HG03045 (cell line): ENCODE measurements around the gene SETBP1.

Experiments used
- ATAC-seq: cut with Tn5 transposase; IDR thresholded peaks from one replicate; pipeline ENCODE4 v1.9.1; 2021; ENCODE audit warnings: mild to moderate bottlenecking, moderate library complexity; ENCODE audit not compliant: unreplicated experiment

The SETBP1 gene

DNA sequence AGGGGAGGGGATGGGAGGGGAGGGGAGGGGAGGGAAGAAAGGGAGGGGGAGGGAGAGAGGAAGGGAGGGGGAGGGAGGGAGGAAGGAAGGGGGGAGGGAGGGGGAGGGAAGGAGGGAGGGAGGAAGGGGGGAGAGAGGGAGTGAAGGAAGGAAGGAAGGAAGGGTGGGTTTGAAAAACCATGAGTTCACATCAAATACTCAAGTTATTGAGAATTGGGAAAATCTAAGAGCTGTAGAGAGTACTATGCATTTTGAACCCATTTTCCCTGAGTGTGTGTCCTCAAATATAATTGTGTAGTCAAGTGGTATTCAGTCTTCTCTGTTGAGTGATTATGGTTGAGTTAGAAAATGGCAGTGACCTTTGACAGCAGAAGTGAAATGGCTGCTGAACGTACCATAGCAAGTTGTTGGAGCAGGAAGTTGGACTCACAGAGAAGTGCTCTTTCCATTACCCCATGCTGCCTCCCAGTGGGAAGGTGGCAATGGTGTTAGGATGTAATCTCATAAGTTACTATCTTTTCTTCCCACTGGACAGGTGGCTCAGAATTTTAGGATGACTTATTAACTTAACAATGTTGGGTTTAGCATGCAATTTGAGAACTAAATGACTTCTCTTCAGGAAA, 214.6 kb downstream of the SETBP1 start:
- ATAC-seq = no peak

GRCh38 chr18:44896846-44897245, 216.2 kb downstream of the SETBP1 start:
- ATAC-seq = no peak

GRCh38 chr18:44897411-44897810, 216.7 kb downstream of the SETBP1 start:
- no peak for ATAC-seq

DNA sequence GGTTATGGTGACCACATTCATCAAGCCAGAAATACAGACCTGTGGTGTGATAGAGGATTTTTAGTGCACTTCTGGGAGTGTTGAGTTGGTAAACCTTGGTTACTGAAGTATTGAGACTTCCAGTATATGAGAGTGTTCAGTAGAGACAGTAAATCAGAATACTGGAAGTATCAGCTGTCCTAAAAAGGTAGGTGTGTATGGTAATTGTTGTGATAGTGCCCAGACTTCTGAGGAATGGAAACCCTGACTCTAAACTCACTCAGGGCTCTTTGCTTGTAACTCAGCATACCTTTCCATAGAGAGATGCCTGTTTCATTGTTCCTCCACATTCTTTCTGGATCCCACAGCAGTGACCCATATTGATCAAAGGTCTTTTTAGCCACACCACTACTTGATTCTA, 217.1 kb downstream of the SETBP1 start:
- ATAC-seq = no peak

GRCh38 chr18:44898498-44898897, 217.8 kb downstream of the SETBP1 start:
- ATAC-seq = no peak

GRCh38 chr18:44899832-44900231, 219.1 kb downstream of the SETBP1 start:
- ATAC-seq = no peak

- ATAC-seq = no peak
Measured at GRCh38 chr18:44900627-44901026, 219.9 kb downstream of the SETBP1 start.

DNA sequence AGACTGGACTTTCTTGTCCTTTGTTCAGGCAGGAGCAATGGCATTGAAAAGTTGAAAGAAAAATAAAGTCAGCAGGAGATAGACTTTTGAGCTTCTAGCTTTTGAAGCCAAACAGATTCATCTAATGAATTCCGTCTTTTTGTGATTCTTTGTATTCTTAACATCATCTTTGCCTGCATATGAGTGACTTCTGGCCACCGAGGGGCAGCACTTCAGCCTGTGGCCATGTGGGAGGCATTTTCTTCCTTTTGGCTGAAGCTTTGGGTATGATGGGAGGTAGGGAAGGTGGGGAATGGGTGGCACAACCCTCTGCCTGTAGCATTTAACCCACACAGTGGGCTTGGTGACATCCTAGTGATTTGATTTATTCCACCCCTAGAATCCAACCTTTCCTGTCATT, 220.6 kb downstream of the SETBP1 start:
- no peak for ATAC-seq

DNA sequence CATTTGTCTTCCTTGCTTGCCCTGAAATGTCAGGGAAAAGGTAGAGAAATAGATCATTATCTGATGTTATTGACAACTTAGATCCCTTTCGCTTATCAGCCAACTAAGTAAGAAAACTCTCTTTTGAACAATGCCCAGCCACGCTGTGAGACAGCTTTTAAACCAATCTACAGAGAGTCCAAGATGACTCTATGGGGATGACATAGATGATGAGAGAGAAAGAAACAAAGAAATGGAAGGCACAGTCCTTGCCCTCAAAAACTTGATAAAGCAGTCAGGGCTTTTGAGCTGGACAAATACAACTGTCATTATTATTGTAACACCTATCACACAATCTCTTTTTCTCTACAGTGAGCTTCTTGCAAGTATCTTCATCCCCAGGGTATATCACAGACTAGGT, 222.6 kb downstream of the SETBP1 start:
- ATAC-seq = no peak

GRCh38 chr18:44904768-44905167, 224.1 kb downstream of the SETBP1 start:
- no peak for ATAC-seq

DNA sequence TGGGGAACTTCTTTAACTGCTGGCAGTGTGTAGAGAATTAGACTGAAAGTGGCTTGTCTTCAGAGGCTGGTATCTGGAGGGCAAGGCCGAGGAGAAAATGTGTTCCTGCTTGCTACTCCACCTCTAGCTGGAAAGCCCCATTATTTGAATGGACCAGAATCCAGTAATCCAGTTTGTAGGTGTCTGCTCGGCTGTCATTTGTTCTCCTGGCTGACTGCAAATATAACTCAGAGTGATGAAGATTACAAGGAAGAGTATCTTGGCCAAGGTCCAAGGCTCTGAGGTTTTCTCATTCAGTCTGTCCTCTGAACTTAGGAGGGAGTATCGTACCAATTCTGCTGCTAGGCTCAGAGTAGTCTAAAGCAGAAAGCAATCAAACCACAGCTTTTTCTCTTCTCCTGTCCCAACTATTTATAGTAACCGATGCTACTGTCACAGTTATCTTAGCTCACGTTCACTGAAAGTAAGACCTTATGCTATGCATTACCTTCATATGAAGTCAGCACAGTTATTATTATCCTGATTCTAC, 228.6 kb downstream of the SETBP1 start:
- peak; percentile 77 for ATAC-seq

DNA sequence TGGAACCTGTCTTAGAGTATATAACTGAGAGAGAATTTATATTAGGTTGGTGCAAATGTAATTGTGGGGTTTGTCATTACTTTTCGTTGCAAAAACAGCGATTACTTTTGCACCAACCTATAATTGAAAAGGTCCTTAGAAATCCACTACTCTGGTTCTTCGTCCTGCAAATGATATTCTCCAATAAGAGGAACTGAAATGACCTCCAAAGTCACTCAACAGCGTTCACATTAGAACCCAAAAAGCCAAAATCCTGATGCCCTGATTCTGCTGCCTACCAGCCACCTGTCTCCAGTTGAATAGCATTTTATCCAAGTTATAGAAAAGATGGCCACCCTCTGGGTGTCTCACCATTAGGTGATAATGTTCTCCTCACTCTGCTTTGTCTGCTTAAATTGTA, 230.6 kb downstream of the SETBP1 start:
- no peak for ATAC-seq

- ATAC-seq = no peak
Measured at GRCh38 chr18:44911773-44912172, 231.1 kb downstream of the SETBP1 start.

DNA sequence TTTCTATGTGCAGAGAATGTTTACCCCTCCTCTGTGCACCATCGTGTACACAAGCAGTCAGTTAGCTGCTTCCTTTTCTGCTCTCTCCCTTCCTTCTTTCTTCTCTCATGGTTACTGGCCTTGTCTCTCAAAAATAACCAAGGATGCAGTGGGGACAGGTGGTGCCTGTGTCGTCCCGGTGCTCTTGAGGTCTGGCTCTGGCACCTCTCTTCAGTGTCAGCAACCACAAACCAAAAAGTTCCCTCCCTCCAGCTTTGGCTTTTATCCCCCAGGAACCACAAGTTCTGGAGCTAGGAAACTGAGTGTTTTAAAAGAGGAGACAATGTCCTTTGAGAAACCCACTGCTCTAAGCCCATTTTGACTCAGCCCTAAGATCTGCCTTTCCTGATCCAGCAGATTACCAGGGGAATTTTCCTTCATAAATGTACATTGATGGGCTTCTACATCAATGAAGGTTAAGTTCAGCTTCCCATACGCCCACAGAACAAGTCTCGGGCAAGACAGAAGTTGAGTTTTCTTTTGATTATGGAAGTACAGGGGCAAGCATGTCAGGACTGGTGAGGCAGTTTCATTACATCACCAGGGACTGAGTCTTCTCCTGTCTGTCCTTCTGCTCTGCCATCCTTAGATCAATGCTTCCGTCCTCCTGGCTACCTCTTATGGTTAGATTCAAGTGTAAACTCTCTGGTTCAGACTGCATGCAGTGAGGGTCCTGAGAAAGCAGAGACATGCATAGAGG, 232.2 kb downstream of the SETBP1 start:
- ATAC-seq = no peak

DNA sequence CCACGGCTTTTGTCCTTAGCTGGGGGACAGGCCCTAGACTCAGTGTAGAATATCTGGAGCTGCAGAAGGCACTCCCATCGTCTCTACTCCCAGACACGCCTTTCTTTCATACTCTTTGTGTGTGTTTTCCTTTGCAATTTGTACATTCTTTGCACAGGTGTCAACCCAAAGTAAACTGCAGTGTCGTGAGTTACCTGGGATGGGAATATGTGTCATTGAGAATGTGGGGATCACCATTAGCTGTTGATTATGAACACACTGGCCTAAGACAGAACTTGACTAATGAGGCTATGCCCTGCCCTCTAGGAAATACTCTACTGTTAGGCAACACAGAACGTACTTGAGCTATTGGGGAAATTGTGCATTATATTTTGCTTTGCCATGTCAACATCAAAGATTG, 233.3 kb downstream of the SETBP1 start:
- ATAC-seq = no peak

- ATAC-seq = no peak
Measured at GRCh38 chr18:44915213-44915612, 234.5 kb downstream of the SETBP1 start.

GRCh38 chr18:44915661-44916060, 235.0 kb downstream of the SETBP1 start:
- ATAC-seq = no peak

- no peak for ATAC-seq
Measured at GRCh38 chr18:44916429-44917207, 235.9 kb downstream of the SETBP1 start.

DNA sequence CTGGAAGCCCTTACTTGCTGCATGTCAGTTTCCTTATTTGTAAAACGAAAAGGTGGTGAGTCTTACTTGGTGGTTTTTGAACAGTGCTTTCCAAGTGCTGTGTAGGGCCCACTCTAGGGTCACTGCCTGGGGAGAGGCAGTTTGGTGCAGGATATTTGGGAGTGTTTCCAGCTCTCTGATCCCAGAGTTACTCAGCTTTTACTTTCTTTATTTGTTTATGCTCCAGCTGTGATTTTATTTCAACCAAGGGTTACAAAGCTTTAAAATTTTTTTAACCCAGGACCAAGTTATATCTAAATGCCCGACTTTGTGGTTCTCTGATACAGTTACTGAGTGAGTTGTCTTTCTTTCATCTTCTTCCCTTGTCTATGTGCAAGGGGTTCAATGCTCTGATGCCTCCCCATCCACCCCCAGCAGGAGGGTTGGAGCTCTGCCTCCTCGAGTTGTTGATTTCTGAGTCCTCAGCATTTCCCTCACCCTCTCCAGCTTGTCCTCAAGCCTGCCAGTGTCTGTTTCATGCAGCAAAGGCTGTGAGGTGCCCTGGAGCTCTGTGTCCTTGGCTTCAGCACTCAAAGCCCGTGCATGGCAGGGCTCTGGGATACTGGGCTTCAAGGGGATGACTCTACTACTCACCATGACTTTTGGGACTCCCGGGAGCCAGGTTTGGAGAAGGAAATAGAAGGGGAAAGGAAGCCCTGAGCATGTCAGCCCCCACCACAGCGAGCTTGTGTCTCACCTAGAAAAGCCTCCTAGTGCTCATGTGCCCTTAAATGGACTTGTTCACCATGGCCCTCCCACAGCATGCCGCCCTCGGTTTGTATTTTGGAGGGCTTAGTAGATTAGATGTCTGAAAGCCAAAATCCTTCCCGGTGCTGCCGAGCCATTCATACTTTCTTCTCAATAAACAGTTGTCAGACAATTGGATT, 236.8 kb downstream of the SETBP1 start:
- ATAC-seq = no peak

DNA sequence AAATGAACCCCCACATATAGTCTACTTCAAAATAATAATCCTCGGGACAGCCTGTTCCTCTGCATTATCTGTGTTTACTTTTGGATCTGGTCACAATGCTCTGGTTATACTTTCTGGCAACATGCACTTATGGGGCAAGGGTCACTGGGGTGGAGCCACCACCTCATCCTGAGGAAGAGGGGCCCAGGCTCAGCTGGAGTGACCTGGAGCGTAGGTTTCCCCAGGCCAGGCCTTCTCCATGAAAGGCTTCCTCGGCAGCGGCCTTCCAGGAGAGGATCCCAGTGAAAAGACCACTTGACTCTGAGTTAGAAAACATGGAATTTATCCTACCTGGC, 237.4 kb downstream of the SETBP1 start:
- ATAC-seq = no peak

- no peak for ATAC-seq
Measured at GRCh38 chr18:44920441-44920840, 239.8 kb downstream of the SETBP1 start.
